ENCODE data around the gene POLR2C. TPM values are rescaled to one million over a fixed set of nuclear protein-coding genes. Genes with fewer than 3 reads are reported as not detected.

POLR2C gene
- total and polyA plus RNA-seq, 2 of the 13 experiments (the other 11 are each of a cell fraction or from before 2014, with no cell fraction given) = 104 to 216 TPM

- TF ChIP-seq HMGXB3 (CRISPR knock-in tag; IDR thresholded peaks at IDR 0.05; ENCODE audit: borderline replicate concordance) (no peak), ZNF234 (CRISPR knock-in tag; conservative IDR thresholded peaks at IDR 0.05) (no peak), FOXJ3 (CRISPR knock-in tag; IDR thresholded peaks at IDR 0.05; ENCODE audit: borderline replicate concordance) (no peak), ZSCAN29 (CRISPR knock-in tag; conservative IDR thresholded peaks at IDR 0.05) (no peak), ZNF430 (CRISPR knock-in tag; IDR thresholded peaks at IDR 0.05) (peak; percentile 92; the same call in 1 of the 2 replicates), LCORL (IDR thresholded peaks at IDR 0.05) (no peak), LCORL (CRISPR knock-in tag; IDR thresholded peaks at IDR 0.05) (peak; percentile 93), ZZZ3 (CRISPR knock-in tag; IDR thresholded peaks at IDR 0.05; ENCODE audit: borderline replicate concordance) (no peak), ARID3A (IDR thresholded peaks at IDR 0.05; ENCODE audit: low read depth, low read length) (no peak), PHF8 (CRISPR knock-in tag; IDR thresholded peaks at IDR 0.05) (peak; percentile 66), CHD4 (IDR thresholded peaks at IDR 0.05; ENCODE audit: borderline replicate concordance, low read length) (0 out of 2 replicates have a peak, but pooled peaks have one; percentile 67), ZSCAN9 (CRISPR knock-in tag; IDR thresholded peaks at IDR 0.05; ENCODE audit: borderline replicate concordance) (peak; percentile 83; the same call in 1 of the 2 replicates), ZNF414 (CRISPR knock-in tag; IDR thresholded peaks at IDR 0.05) (peak; percentile 81; the same call in 1 of the 2 replicates), ZNF75D (CRISPR knock-in tag; IDR thresholded peaks at IDR 0.05; ENCODE audit: borderline replicate concordance) (no peak), TAF1 (CRISPR knock-in tag; IDR thresholded peaks at IDR 0.05) (peak; percentile 53; the same call in 1 of the 2 replicates), PRPF4 (IDR thresholded peaks at IDR 0.05; ENCODE audit: low read depth, low read length, poor library complexity, severe bottlenecking) (no peak), MTERF4 (CRISPR knock-in tag; IDR thresholded peaks at IDR 0.05) (no peak), ZNF3 (CRISPR knock-in tag; IDR thresholded peaks at IDR 0.05) (peak; percentile 41; the same call in 1 of the 2 replicates), NFKB2 (CRISPR knock-in tag; IDR thresholded peaks at IDR 0.05; ENCODE audit: borderline replicate concordance) (no peak), ONECUT2 (CRISPR knock-in tag; IDR thresholded peaks at IDR 0.05) (no peak), NFE2L2 (IDR thresholded peaks at IDR 0.05; ENCODE audit: low read length) (no peak)
These were observed 17.7 kb downstream of the POLR2C start (continued) for GRCh38 chr16:57479976-57480753.
